HG03175 (cell line): ENCODE measurements around the gene COG3.

Experiments used
- ATAC-seq: cut with Tn5 transposase; IDR thresholded peaks from one replicate; pipeline ENCODE4 v1.9.1; 2021; ENCODE audit warnings: mild to moderate bottlenecking, moderate library complexity; ENCODE audit not compliant: unreplicated experiment

Gene COG3

DNA sequence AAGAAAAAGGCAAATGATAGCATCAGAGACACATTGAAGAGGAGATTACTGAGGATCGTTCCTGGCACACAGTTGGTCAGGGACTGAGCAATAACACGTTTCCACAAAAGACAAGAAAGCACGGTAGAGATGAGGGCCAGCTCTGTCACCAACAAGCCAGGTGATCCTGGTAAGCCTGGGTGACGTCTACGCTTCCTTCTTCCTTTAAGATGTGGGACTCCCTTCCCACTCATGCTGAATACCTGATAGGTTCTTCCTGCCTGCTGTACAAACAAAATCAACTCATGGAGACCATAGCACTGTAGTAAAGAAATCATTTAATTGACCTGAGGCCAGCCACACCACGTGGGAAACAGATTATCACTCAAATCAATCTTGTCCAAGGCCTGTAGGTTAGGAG is 19.7 kb upstream of the COG3 start:
- ATAC-seq, result no peak

GRCh38 chr13:45446181-45446580 is 18.6 kb upstream of the COG3 start:
- ATAC-seq, result no peak

- no peak for ATAC-seq
Observed at GRCh38 chr13:45447050-45447661, 17.6 kb upstream of the COG3 start.

DNA sequence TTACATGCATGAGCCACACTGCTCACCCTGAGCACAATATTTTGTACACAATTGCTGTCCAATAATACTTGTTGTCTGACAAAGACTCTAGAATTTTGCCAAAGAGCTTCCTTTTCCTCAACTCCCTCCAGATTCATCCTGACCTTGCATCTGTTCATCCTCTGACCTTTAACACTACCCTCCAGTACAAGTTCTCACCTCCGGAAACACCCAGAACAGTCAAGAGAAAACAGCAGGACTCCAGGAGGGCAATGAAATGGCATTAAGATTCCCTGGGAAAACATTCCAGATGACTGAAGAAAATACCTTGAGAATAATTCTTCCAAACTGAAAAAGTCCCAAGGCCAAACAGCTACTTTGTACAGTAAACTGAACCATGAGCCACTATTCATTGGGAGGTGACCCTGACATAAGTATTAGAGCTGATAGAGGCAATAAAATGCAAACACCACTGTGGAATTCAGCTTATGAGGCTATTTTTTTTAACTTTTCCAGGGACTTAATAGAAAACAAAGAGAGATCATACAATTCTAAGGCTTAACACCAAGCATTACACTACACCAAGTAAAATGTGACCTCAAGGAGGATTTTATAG is 15.7 kb upstream of the COG3 start:
- no peak for ATAC-seq

- no peak for ATAC-seq
Observed at GRCh38 chr13:45451282-45451681, 13.5 kb upstream of the COG3 start.

DNA sequence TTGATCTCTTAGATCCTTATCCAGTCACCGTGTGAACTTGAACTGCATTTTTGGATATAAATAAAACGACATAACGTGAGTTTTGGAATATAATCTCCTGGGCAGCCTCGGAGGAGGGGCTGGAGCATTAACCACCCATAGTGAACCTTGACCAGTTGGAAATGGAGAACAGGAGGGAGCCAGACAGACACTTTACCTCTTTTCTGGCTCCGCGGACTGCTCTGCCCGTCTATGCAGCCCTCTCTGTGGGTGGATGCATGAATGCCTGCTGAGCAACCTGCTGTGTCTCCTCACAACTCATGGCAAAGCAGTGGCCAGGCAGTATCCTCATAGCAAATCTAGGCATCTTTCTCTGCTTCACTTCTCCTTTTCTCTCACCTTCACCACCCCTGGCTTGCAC is 10.5 kb upstream of the COG3 start:
- no peak for ATAC-seq

DNA sequence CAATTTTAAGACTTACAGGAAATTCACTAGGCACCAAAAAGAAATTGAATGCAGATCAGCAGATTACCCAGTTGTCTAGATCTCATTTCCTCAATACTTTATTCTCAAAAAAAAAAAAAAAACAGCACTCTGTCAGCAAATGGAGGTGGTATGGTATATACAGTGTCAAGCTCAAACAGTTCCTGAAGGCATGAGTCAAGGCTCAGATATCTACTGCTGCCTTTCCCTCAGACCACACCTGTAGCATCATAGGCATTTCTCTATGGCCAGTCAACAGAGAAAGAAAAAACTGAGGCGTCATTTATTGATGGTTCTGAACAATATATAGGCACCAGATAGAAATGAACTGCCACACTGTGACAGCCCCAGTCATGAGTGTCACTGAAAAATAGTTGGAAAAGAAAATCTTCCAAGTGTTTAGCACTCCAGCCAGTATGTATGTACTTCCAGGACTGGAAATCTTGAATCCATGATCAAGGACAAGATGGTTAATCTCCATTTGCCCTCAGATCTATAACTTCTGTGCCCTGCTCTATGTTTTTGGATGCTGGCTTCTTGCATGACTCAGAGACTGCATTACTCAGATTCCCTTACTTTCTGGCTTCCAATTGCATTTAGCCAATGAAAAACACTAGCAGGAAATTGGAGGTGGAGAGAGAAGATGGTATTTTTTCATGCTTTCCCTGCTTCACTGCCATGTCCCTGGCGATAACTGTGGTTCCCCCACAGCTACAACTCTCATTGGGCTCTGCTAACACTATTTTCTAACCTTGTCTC is 8.4 kb upstream of the COG3 start:
- ATAC-seq, result no peak

DNA sequence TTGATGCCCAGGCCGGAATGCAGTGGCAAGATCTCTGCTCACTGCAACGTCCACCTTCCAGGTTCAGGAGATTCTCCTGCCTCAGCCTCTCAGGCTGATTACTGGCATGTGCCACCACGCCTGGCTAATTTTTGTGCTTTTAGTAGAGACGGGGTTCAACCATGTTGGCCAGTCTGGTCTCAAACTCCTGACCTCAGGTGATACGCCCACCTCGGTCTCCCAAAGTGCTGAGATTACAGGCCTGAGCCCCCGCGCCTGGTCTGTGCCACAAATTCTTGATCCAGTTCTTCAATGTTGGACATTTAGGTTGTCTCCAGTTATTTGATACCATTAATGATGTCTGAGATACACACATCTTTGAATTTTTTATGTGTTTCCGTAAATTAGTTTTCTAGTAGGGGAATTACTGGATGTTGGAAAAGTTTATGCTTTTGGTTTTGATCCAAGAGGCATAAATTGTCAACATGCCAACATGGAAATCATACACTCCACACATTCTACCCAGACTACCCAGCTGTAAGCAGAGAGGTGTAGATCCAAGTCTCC is 525 bp upstream of the COG3 start:
- no peak for ATAC-seq

- no peak for ATAC-seq
Observed at GRCh38 chr13:45466359-45466758, 1.6 kb downstream of the COG3 start.

DNA sequence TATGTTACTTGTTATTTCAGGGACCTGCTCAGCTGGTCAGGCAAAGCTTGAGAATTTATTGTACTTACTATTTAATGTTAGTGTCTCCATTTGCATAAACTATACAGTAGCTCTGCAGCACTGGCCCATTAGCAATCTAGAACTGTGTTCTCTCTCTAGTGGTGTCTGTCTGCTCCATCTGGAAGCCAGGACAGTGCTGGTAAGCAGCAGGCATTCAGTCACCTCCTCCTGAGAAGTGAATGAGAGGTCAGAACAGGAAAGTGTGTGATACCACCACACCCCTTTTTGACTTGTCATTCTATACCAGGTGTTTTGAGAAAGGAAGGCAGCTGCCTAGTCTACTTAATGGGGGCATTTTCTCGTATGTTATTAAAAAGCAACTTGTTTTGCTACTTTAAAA is 3.9 kb downstream of the COG3 start:
- ATAC-seq, result no peak

GRCh38 chr13:45472171-45472705 is 7.5 kb downstream of the COG3 start:
- no peak for ATAC-seq

DNA sequence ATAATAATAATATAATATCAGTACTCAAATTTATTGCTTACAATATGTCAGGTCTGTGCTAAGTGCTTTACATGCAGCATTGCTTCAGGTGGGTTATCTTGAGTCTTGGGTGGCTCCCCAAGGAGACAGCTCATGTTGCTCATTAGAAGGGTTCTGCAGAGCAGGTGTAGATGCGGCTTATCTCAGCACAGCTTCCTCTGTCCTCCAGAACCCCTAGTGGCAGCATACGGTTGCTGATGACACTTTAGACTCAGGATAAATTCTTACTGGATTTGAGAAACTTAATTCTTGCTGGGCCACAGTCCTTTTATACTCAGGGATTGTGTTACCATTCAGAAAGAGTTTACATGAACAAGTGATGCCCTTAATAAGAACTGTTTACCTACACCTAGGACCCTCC is 8.9 kb downstream of the COG3 start:
- no peak for ATAC-seq

DNA sequence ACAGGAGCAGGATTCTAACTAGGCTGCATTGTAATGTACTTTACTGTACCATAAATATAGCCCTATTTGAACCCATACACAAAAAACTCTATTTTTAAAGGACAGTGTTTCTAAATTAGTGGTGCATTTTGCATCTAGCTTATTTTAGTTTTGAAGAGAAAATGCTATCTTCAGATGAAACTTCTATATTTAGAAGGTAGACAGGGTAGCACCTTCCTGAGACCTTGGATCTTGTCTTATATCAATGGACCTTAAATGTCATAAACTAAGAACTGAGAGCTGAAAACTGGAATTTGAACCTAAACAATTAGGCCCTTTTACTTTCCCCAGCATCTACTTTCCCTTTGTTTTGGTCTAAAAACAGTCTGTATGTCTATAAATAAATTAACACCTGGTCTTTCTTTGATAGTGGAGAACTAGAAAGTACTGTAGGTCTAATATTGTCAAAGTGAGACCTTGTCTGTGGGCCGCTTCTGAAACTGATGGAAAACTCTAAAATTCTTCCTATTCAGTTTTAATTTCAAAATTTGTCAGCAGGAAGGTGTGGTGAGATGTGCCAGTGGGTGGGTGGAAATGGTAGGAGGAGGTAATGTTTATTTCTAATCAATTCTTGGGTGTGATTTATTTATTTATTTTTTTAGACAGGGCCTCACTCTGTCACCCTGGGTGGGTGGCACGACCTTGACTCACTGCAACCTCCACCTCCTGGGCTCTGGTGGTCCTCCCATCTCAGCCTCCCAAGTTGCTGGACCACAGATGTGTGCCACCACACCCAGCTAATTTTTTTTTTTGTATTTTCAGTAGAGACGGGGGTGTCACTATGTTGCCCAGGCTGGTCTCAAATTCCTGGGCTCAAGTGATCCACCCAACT is 10.1 kb downstream of the COG3 start:
- ATAC-seq, result no peak

DNA sequence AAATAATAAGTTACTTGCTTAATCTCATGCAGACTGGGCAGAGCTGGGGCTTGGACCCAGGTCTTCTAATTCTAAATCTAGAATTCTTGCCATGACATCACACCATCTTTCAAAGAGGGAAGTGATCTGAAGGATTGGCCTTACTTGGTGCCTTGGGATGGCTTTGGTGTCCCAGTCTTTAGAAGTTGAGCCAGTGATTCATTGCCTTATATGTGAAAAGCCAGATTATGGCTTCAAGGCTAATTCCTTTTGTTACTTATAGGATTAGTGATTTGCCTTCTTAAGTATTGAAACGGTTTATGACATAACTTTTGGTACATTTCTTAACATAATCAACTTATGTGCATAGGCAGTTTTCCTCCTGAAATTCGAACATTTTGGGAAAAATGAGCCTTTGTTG is 14.9 kb downstream of the COG3 start:
- no peak for ATAC-seq

- ATAC-seq, result no peak
Observed at GRCh38 chr13:45481688-45482087, 16.9 kb downstream of the COG3 start.

DNA sequence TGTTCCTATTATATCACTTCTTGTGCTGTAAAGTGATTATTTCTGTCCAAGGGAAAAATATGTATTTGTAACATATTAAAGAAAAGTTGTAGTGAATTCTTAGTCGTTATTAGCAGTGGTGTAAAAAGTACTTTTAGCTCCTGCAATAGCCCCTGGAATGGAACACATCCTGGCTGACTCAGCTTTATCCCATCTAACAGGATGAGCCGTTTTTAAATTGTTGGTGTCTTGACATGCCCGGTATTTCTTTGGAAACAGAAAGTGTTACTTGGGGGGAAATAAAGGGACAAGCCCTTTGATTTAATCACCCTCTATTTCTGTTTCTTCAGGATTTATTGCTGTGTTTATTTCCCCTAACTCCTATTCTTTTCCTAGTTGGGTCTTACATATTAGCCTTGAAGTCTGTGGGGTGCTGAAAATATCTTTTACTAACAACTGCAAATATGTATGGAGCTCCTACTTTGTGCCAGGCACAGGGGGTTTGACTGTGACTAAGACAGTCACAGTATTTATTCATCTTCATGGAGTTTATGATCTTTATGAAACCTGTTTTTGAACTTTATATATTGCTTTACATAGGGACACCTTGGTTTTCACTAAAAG is 17.9 kb downstream of the COG3 start:
- no peak for ATAC-seq

- no peak for ATAC-seq
Observed at GRCh38 chr13:45487604-45488003, 22.9 kb downstream of the COG3 start.

GRCh38 chr13:45490068-45490467 is 25.3 kb downstream of the COG3 start:
- no peak for ATAC-seq

- no peak for ATAC-seq
Observed at GRCh38 chr13:45492538-45492937, 27.8 kb downstream of the COG3 start.

- no peak for ATAC-seq
Observed at GRCh38 chr13:45496942-45497341, 32.2 kb downstream of the COG3 start.
